Muscle of arm (tissue), 12 donors: Measurements from ENCODE around the gene SESN2. TPM values are rescaled to one million over a fixed set of nuclear protein-coding genes. Genes with fewer than 3 reads are reported as not detected.
A peak's percentile ranks its signal among the peaks of the same experiment; 100 is the strongest.
"Not testable (repeated sequence)": the region's sequence is repeated elsewhere in the genome, so short reads cannot be mapped to it uniquely, and the experiment has no call there.

Experiments used
- DNase-seq: peaks from one replicate; pipeline ENCODE4 v3.0.0-alpha.2; 2013
- polyA plus RNA-seq, 12 donors: library from polyadenylated mRNA; unstranded; fragments of 120-200 nt; gene quantifications; one replicate each; pipeline ENCODE4 v1.2.1, GENCODE V29; 2013; ENCODE audit not compliant: insufficient read length in 12 of 12

The SESN2 gene
- polyA plus RNA-seq, 12 donors: 2.3 to 4.7 (median 3.1) TPM; not detected in 1

- no peak for DNase-seq
These were observed 67.7 kb downstream of the SESN2 start for GRCh38 chr1:28326984-28327383.

GRCh38 chr1:28327431-28327830 is 68.1 kb downstream of the SESN2 start:
- DNase-seq: not testable (repeated sequence)

GRCh38 chr1:28328228-28328648 is 68.9 kb downstream of the SESN2 start:
- no peak for DNase-seq

GRCh38 chr1:28329395-28330153 is 70.3 kb downstream of the SESN2 start:
- peak; percentile 17 for DNase-seq

Other genes with a start within 250 kb of the SESN2 start
- 10 to 100 TPM in 11 of 12 donors, not detected in 1; 17.7 to 24.6 (median 20.6) TPM for gene EYA3, start 170.9 kb upstream of the SESN2 start, polyA plus RNA-seq
- 1 to 10 TPM in 10 of 12 donors, not detected in 2; 1.1 to 4.1 (median 1.8) TPM for gene PTAFR, start 82.8 kb upstream of the SESN2 start, polyA plus RNA-seq
- 100 to 1,000 TPM in 2 of 12 donors, 10 to 100 TPM in 9, not detected in 1; 63.6 to 115 (median 92.1) TPM for gene DNAJC8, start 26.5 kb upstream of the SESN2 start, polyA plus RNA-seq
- 100 to 1,000 TPM in 2 of 12 donors, 10 to 100 TPM in 9, not detected in 1; 68.9 to 176 (median 80.3) TPM for gene ATP5IF1, start 23.4 kb upstream of the SESN2 start, polyA plus RNA-seq
- gene MED18, start 69.5 kb downstream of the SESN2 start, polyA plus RNA-seq: 10 to 100 TPM in 10 of 12 donors, 1 to 10 TPM in 1, not detected in 1; 9.2 to 38.2 (median 13.3) TPM
- gene PHACTR4, start 110.2 kb downstream of the SESN2 start, polyA plus RNA-seq: 100 to 1,000 TPM in 1 of 12 donors, 10 to 100 TPM in 11; 24.5 to 112 (median 31.8) TPM
- 10 to 100 TPM in 11 of 12 donors, not detected in 1; 18.9 to 40.3 (median 24.7) TPM for gene RCC1, start 246.5 kb downstream of the SESN2 start, polyA plus RNA-seq